GM21825 (cell line): Measurements from ENCODE around the gene ALDH1A2.
"Not testable (repeated sequence)": the region's sequence is repeated elsewhere in the genome, so short reads cannot be mapped to it uniquely, and the experiment has no call there.

Experiments used
- ATAC-seq: cut with Tn5 transposase; IDR thresholded peaks from one replicate; pipeline ENCODE4 v1.9.1; 2021; ENCODE audit warnings: mild to moderate bottlenecking, moderate library complexity; ENCODE audit not compliant: unreplicated experiment

The ALDH1A2 gene

DNA sequence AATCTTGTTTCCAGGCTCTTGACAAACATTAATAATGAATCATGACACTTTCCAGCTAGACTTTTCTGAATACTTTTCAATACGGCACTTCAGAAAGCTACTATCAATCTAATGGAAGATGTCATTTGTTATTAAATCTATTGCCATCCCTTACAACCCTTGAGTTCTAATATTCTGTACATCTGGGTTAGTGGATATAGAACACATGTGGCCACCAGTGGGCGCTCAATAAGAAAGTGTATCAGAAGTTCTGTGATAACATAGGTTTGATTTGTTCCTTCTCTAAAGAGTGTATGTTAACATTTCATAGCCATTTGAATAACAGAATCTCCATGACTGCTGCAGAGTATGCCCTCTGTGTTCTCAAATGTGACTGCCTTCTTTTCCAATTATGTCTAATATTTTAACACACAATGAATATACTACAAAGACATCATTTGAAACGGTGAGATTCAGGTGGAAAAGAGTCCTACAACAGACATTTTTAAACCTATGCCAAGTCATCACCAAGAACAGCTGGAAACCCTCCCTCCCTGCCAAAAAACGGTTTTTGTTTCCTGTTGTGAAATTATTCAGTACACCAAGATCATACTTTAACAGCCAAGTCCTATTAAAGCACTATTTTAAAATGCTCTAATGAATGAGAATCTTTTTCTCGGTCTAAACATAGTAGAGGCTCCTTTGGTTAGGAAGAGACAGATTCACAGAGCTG lies 22.2 kb downstream of the ALDH1A2 start:
- ATAC-seq, result no peak

DNA sequence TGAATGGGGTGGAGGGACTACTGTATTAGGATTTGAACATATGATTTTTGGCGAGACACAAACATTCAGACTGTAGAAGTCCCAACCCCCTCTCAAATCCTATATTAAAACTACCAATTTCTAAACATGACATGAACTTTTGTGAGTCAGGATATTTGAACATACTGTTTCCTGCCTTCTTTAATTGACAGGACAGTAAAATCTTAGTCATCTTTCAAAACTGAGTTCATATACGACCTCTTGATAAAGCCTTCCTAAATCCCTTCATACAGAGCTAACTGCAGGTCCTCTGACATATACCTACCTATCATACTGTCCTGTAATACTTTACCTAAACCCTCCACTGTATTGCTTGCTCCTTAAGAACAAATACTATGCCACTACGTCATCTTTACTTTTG lies 23.5 kb downstream of the ALDH1A2 start:
- no peak for ATAC-seq

DNA sequence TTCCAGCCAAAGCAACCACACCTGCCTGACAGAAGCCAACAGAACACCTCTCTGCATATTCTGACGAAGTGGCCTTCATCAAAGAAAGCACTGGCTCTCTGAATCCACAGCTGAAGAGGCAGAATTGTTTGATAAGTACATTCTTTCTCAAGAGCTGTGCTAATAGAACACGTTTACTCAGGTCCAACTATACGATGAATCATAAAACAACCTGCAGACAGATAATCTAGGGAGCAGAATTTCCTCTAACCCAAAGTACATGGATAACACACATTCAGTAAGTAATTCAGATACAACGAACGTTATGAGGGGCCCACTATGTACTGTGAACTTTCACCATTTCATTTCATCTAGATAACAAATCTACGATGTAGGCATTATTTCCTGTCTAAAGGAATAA lies 25.4 kb downstream of the ALDH1A2 start:
- ATAC-seq, result no peak

DNA sequence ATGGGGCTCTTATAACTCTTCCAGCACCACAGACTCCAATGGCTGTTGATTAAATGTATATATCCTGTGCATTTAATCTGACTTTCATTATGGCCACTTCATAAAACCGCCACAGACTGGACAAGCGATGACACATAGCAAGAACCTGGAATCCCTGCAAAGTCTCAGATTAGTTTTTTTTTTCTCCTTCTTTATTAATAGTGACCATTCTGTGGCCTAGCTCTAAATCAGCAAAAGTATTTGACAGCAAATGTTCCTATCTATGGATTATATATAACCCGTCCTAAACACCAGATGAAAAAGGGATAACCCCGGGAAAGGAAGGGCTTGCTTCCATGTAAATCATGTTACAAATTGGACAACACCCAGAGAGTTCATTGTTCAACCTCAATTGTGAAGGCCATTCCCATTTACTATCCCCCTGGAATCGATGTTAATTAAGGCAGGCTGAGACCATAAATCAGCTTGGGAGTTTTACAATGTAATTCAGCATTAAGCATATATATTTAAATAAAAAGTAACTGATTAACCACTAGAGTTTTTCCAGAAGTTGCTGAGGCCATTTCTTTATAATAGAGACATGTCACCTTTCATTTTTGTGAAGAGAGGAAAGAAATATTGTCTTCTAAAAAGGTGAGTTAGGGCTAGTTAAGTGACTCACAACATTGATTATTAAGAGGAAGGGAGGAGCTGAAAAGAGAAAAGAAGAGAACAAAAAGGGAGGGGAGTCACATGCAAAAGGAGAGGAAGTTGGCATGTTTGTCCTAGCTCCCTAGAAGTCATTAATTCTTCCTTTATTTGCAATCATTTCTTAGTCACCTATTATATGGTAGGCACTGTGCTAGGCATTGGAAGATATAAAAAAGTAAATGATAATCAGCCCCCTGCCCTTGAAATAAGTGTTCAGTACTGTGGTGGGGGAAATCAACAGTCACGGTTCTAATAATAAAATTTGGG lies 26.2 kb downstream of the ALDH1A2 start:
- ATAC-seq, result no peak

DNA sequence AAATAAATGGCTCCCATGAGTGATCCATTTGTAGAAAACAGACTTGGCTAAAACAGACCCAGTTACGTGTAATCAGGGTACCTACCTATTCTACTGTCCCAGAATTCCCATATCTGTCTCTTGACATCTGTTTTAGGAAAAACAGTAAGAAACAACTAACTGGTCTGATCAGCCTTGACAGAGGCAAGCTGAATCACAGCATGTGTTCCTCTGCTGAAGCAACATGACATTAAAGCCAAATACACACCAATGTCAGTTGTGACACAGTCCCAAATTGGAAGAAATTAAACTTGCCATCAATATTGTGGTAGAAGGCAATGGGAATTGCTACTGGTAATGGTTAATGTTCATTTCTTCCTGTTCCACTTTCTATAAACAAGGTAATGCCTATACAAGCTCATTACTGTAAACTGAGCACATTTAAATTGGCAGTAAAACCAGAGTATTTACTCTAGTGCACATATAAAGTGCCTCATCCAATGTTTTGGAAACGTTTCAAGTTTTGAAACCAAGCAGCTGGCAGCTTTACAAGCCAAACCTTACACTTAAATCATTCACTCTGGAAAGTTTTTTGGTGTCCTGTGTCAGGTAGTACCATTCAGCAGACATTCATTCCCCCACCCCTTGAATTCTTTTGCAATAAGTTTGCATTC lies 27.0 kb downstream of the ALDH1A2 start:
- no peak for ATAC-seq

DNA sequence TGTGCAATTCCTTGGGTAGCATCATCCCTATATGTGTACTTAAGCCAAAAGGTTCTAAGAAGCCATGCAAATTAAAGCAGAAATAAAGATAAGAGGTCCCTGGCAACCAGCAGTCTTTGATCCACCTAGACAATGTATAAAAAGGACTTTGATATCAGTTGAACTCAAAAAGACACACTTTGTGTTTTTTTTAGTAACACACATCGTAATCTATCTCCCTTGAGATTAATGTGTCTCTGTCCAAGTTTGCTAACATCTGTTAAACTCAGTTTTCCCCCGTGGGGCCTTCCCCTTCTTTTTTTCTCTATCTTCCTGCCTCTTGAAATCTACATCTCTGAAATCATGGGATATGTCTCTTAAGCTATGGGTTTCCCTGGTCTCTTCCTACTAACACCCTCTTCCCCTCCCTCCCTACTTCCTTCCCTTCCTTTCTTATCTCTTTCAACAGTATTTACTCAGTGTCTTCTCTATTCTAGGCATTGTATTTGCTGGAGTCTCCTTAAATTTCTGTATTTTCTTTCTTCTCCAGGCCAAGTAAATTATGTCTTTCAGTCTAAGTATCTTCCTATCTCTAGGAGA lies 27.7 kb downstream of the ALDH1A2 start:
- no peak for ATAC-seq

DNA sequence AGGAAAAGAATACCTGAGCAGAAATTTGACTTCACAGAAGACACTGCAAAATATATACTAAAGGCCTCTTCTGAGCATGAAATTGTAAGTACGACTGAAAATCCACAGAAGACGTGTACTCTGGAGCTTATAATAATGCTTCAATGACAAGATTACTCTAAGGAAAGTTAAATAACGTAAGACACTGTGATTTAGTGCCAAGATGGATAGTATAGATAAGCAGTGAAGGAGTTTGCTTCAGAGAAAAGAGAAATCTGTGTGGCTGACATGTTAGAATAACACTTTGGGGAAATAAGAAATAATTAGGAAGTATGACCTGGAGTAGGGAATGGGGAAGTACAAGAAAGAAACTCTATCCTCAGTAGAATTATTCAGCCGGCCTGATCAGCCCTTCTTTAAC lies 28.9 kb downstream of the ALDH1A2 start:
- ATAC-seq, result no peak

DNA sequence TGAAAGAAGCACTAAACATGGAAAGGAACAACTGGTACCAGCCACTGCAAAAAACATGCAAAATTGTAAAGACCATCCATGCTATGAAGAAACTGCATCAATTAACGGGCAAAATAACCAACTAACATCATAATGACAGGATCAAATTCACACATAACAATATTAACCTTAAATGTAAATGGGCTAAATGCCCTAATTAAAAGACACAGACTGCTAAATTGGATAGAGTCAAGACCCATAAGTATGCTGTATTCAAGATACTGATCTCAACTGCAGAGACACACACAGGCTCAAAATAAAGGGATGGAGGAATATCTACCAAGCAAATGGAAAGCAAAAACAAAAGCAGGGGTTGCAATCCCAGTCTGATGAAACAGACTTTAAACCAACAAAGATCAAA lies 37.1 kb downstream of the ALDH1A2 start:
- not testable (repeated sequence) for ATAC-seq

DNA sequence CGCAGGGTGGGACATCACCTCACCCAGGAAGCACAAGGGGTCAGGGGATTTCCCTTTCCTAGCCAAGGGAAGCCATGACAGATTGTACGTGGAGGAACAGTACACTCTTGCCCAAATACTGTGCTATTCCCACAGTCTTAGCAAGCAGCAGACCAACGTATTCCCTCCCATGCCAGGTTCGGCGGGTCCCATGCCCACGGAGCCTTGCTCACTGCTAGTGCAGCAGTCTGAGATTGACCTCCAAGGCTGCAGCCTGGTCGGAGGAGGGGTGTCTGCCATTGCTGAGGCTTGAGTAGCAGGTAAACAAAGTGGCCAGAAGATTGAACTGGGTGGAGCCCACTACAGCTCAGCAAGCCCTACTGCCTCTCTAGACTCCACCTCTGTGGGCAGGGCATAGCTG lies 39.0 kb downstream of the ALDH1A2 start:
- ATAC-seq, result no peak

DNA sequence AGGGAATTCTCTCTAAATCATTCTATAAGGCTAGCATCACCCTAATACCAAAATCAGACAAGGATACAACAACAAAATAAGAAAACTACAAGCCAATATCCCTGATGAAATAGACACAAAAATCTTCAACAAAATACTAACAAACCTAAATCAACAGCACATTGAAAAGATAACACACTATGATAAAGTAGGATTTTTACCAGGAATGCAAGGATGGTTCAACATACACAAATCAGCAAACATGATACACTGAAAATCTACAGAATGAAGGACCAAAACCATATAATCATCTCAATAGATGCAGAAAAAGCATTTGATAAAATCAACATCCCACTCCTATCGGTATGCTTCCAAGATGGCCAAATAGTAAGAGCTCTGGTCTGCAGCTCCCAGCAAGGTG lies 39.5 kb downstream of the ALDH1A2 start:
- ATAC-seq, result no peak

DNA sequence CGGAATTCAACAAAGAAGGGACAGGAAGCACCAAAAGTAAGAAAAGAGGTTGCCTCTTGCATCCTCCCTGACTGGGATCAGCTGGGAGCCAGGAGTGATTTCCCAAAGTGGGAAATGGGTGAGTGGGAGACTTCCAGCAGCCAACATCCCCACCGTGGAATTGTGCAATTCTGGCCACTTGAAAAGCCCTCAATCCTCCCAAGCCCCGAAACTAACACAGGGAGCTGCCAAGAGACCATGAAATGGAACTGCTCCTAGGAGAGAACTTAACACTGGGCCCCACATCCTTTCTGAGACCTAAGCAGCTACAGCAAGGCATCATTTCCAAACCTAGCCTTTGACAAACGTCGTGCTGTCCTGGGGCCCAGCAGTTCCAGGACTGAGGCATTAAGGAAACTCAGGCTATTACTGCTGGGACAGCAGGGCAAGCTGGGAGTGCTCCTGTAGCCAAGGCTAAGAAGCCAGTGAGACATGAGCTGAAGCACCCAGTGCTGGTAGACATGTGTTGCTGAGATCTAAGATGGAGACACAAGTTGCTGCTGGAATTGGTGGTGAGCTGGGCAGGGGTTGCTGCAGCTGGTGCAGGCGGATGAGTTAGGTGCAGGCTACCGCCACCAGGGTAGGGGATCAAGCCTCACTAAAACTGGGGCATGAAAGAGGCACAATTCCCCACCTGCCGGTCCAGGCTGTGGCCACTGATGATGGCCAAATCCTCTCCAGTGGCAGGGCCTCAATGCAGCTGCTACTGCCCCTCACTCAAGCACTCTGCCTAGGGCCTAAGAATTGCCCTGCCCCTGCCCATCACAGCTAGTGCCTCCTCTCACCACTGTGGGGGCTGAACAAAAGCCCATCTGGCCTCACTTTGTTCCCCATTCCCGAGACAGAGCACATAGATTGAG lies 43.9 kb downstream of the ALDH1A2 start:
- no peak for ATAC-seq

DNA sequence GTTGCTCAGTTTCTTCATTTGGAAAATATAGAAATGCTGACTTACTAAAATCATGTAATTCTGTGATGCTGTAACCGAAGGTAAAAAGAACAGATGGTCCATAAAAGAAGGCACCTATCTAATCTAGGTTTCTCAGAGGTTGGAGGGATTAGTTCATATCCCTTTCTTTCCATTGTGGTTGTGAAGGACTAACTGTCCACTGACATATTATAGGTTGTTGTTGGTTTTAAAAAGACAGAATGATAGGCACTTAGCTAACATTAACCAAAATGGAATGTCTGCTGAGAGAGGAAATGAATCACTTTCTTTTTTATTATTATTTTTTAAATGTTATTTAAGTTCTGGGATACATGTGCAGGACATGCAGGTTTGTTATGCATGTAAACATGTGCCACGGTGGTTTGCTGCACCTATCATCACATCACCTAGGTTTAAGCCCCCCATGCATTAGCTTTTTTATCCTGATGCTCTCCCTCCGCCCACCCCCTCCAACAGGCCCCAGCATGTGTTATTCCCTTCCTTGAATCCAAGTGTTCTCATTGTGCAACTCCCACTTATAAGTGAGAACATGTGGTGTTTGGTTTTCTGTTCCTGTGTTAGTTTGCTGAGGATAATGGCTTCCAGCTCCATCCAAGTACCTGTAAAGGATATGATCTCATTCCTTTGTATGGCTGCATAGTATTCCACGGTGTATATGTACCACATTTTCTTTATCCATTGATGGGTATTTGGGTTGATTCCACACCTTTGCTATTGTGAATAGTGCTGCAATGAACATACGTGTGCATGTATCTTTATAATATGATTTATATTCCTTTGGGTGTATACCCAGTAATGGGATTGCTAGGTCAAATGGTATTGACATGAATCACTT lies 45.8 kb downstream of the ALDH1A2 start:
- no peak for ATAC-seq

DNA sequence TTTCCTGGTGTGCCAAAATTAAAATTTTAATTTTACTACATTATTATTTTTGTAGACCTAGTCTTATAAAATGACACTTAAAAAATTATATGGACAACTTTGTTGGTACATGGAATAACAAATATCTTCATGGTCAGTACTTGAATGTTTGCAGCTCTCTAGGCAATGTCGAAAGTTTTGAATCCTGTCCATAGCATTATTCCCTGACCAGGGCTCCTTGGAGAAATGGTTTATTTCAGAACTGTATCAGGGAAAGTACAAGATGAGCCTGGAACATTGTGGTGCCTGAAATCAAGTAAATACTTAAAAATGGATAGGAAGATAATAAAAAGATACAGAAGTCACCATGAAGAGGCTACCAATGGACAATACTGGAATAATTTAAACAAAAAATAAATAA lies 47.6 kb downstream of the ALDH1A2 start:
- ATAC-seq, result no peak

DNA sequence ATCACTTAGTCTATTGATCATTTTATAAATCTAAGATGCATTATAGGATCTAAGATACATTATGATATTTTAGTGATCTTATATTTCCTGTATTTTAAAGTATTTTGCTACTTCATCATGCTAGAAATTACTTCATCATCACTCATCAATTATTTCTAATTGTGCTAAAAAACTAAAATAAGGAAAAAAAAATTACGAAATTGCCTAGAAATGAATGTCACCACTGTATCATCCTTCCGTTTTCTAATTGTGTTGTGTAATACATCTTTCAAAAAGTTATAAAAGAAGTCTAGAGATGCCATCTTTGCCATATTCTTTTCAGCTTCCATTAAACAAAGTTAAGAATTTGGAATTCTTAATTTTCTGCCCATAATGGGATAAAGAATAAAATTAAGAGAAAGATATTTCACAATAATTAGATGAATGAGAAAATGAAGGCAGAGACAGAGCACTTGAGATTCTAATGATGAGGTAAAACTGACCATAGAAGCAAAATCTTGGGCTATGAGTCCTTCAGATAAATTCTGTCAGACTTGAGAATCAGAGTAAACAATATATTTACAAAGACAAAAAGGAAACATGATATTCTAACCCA lies 48.8 kb downstream of the ALDH1A2 start:
- ATAC-seq, result no peak

DNA sequence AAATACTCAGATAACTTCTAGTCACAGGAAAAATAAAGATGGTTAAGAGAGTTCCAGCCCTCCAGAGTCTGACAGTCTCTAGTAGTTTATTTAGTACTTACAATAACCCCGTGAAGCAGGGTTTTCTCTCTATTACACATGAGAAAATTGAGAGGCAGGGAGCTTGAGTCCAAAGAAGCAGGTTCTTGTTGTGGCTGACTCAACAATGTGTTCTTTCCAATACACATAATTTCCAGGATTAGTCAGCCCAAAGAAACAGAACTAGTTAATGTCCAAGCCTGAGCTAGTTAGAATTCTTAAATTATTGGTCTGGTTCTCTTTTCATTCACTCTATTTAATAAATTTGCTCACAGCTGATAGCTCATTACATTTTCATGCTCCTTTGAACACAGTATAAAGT lies 49.9 kb downstream of the ALDH1A2 start:
- ATAC-seq, result no peak

DNA sequence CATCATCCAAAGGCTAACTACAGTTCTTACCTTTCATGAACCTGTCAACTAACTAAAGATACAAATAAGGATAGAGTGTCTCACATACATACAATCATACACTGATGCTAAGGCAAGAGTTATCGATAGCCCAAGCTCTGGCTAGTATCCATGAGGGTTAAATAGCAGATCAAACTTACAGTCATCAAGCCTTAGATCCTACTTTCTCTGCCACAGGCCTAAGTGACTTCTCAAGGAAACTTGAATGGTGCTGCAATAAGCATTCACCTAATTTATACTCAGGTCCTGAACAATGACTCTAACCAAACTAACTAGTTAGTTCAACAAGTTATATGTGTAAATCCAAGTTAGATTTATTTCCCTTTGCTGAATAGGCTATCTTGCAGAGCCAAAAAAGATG lies 51.0 kb downstream of the ALDH1A2 start:
- no peak for ATAC-seq

DNA sequence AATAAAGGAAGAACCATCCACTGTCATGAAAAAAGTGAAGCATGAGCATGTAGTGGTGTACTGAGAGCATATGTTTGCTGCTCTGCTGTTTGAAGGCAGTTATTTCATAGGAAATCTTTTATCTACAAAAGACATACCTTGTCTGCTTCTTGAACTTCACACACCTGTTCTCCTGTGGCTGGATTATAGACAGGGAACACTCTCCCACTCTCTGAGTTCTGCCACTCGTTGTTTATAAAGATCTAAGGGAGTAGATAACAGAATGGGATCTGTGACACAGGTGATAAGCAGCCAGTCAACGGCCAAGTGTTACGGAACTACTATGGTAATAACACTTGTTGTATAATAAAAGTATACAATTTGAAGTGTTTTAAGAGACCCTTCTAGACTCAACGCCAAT lies 51.5 kb downstream of the ALDH1A2 start:
- no peak for ATAC-seq

DNA sequence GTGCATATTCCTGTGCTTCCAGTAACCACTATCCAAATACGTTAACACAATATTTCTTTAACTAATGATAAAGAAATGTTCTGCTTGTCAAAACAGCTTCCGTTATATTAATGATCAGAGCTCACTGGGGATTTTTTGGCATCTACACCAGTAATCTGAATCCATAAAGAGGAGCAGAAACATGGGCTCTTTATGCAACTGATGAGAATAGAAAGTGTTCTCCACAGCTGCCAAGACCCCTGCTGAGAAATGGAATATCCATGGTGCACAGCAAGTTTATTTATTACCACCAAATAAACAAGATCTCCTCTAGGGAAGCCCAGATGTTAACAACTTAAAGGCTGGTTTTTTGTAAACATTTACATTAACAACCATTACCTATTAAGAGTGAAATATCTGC lies 54.5 kb downstream of the ALDH1A2 start:
- no peak for ATAC-seq

DNA sequence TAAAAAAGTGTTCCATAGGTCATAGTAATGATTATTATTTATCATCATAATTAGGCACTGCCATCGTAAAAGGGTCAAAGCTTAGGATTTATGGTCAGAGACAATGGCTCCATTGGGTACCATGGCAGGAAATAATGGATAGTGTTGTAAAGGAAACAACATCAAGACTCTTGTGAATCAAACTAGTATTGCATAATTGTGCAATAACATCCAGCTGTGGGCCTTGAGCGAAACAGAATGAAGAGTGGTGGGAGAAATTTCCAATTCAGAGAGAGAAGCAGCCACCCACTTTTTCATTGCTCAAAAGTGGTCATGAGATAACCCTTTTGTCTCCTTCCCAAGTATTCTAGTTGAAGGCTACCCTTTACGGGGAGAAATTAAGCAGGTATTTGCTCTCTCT lies 61.7 kb downstream of the ALDH1A2 start:
- ATAC-seq, result no peak
